HG02938 (cell line): ENCODE results near the gene ARFGEF2.
A peak's percentile ranks its signal among the peaks of the same experiment; 100 is the strongest.
"Not testable (repeated sequence)": the region's sequence is repeated elsewhere in the genome, so short reads cannot be mapped to it uniquely, and the experiment has no call there.

Experiments
- ATAC-seq: cut with Tn5 transposase; IDR thresholded peaks from one replicate; pipeline ENCODE4 v1.9.1; 2021; ENCODE audit warnings: mild to moderate bottlenecking, moderate library complexity; ENCODE audit not compliant: unreplicated experiment

The ARFGEF2 gene

DNA sequence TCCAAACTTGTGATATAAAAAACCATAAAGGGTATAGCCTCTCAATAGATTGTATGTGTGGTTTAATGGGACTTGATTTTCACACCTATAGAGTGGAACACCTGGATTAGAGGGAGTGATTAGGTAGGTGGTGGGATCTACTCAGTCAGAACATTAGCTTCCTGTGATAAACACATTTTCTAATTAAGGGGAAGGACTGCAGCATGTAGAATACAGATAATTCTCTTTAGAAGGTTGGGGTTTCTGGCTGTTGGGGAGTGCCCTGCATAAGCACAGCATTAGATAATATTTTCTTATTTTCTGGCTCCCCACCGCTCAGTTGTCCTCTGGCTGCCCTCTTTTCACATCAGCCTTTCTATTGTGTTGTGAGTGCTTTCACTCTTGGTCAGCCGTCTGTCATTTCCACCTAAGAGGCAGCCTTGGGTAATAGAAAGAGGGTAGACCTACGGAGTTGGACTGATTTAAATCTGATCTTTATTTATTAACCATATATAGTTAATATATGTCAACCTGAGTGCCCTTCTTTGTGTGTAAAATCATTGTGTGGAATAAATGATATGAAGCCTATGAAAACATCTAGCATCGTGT is 132.6 kb downstream of the ARFGEF2 start:
- ATAC-seq: peak; percentile 54

- no peak for ATAC-seq
These were observed 141.8 kb downstream of the ARFGEF2 start for GRCh38 chr20:49063279-49063678.

DNA sequence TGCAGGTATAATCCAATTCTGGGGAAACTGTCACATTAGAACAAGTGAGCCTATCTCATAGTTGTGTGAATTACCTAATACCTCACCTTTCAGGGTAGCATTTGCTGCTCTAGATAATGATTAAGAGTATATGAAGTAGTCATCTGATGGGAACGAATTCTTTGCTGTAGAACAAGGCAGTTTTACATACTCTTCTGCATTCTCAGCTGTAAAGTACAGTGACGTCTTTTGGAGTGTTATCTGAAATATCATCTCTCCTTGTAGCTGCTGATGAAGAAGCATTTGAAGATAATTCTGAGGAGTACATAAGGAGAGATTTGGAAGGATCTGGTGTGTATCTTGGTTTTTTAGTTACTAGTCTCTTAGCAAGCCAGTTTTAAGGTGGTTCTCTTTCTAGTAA is 153.0 kb downstream of the ARFGEF2 start:
- ATAC-seq: no peak

DNA sequence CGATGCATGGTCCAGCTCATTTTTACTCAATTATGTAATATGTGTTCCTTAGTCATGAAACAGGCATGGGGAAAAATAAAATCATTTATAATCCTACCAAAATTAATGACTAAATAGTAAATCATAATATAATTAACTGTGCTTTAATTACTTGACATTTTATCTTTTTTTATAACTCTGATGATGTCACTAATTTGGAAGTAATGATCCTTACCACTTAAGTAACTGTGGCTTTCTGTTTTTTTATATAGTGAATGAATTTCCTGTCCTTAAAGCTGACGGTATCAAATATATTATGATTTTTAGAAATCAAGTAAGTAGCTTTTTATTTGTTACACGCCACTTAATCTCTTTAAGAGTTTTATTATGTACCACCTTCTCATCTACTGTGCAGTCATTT is 156.8 kb downstream of the ARFGEF2 start:
- ATAC-seq: no peak

DNA sequence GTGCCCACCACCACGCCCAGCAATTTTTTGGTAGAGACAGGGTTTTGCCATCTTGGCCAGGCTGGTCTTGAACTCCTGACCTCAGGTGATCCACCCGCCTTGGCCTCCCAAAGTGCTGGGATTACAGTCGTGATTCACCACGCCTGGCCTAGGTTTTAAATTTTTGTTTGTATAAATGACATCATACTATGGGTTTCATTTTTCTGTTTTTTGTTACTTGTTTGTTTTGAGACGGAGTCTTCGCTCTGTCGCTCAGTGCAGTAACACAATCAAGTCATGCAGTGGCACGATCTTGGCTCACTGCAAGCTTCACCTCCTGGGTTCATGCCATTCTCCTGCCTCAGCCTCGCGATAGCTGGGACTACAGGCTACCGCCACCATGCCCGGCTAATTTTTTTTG is 160.8 kb downstream of the ARFGEF2 start:
- not testable (repeated sequence) for ATAC-seq
